ENCODE measurements around the gene SLC25A1. TPM values are rescaled to one million over a fixed set of nuclear protein-coding genes. Genes with fewer than 3 reads are reported as not detected.

Gene SLC25A1
- total RNA-seq, 1 experiment from 2014 or later, result 120 TPM

DNA sequence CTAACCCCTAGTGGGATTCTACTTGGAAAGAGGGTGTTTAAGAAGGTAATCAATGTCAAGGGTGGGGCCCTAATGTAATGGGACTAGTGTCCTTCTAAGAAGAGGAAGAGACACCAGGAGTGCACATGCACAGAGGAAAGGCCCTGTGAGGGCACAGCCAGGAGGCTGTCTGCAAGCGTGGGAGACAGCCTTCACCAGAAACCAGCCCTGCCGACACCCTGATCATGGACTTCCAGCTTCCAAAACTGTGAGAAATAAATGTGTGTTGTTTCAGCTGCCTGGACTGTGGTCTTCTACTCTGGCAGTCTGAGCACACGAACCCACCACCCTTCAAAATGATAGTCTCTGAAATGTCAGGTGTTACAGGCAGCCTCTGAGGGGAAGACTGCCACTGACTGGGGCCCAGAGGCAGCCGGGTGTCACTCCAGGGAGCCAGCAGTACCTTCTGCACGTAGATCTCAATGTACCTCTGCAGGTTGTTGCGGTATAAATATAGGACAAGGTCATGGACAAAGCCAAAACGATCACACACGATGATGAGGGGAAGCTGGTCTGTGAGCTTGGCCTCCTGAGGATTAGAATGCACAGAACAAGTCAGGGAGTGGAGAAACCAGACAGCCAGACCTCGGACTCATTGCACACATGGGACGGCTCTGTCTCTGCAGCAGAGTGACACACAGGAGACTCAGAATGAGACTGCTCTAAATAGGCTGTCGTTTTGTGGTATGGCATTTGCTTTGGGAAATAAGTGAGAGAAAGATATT is 43.9 kb upstream of the SLC25A1 start:
- no peaks in the 10 kb centered on the region for H3K9me3 Mint-ChIP-seq (ENCODE audit: low read depth, unreplicated experiment)
- H3K27ac Mint-ChIP-seq (ENCODE audit: unreplicated experiment), result no peak overlapping the region
- no TSS peak for BruUV-seq (replicated peaks)
- H3K27me3 Mint-ChIP-seq (ENCODE audit: unreplicated experiment), result no peaks in the 10 kb centered on the region
- DNase-seq, result no peak
- intact Hi-C loops (cut with micrococcal nuclease; ENCODE audit: unreplicated experiment), result no loop called here
- CTCF ChIA-PET, result no interaction called here
- no peaks in the 10 kb centered on the region for H3K4me1 Mint-ChIP-seq (ENCODE audit: low read depth, unreplicated experiment)
- TF ChIP-seq, protein P1, sequence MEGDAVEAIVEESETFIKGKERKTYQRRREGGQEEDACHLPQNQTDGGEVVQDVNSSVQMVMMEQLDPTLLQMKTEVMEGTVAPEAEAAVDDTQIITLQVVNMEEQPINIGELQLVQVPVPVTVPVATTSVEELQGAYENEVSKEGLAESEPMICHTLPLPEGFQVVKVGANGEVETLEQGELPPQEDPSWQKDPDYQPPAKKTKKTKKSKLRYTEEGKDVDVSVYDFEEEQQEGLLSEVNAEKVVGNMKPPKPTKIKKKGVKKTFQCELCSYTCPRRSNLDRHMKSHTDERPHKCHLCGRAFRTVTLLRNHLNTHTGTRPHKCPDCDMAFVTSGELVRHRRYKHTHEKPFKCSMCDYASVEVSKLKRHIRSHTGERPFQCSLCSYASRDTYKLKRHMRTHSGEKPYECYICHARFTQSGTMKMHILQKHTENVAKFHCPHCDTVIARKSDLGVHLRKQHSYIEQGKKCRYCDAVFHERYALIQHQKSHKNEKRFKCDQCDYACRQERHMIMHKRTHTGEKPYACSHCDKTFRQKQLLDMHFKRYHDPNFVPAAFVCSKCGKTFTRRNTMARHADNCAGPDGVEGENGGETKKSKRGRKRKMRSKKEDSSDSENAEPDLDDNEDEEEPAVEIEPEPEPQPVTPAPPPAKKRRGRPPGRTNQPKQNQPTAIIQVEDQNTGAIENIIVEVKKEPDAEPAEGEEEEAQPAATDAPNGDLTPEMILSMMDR (IDR thresholded peaks at IDR 0.05; ENCODE audit: unreplicated experiment), result no peak
- no peaks in the 10 kb centered on the region for H3K36me3 Mint-ChIP-seq (ENCODE audit: insufficient read depth, unreplicated experiment)
- H3K4me3 Mint-ChIP-seq (ENCODE audit: low read depth, unreplicated experiment), result no peak overlapping the region

DNA sequence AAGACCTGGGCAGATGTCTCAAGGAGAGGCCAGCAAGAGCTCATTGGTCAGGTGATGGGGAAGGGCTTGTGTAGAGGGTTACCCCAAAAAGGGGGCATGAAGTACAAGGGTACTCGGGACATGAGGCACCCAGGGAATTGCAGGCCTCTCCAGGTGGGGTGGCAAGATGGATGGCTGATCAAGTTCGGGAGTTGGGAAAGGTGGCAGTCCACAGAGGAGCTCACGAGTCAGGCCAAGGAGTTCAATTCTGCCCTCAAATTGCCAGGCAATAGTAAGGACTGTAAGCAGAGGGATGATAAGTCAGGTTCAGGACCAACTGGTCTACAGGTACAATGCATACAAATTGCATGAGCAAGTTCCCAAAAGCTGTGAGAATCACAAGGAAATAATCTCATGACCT is 42.3 kb upstream of the SLC25A1 start:
- H3K4me3 Mint-ChIP-seq (ENCODE audit: low read depth, unreplicated experiment), result no peak overlapping the region
- CTCF ChIA-PET, result interaction anchor here (0.6 to 1.1 kb wide), 3 partner anchors 10 to 151 kb away, joined by 3 to 4 read pairs (median 4); no protein-coding TSS in a partner anchor
- DNase-seq, result no peak
- H3K9me3 Mint-ChIP-seq (ENCODE audit: low read depth, unreplicated experiment), result no peaks in the 10 kb centered on the region
- H3K27ac Mint-ChIP-seq (ENCODE audit: unreplicated experiment), result no peak overlapping the region
- H3K4me1 Mint-ChIP-seq (ENCODE audit: low read depth, unreplicated experiment), result no peaks in the 10 kb centered on the region
- H3K36me3 Mint-ChIP-seq (ENCODE audit: insufficient read depth, unreplicated experiment), result no peaks in the 10 kb centered on the region
- TF ChIP-seq, protein P1 (IDR thresholded peaks at IDR 0.05; ENCODE audit: unreplicated experiment), result no peak
- H3K27me3 Mint-ChIP-seq (ENCODE audit: unreplicated experiment), result no peaks in the 10 kb centered on the region
- BruUV-seq (replicated peaks), result no TSS peak
- intact Hi-C loops (cut with micrococcal nuclease; ENCODE audit: unreplicated experiment), result no loop called here

DNA sequence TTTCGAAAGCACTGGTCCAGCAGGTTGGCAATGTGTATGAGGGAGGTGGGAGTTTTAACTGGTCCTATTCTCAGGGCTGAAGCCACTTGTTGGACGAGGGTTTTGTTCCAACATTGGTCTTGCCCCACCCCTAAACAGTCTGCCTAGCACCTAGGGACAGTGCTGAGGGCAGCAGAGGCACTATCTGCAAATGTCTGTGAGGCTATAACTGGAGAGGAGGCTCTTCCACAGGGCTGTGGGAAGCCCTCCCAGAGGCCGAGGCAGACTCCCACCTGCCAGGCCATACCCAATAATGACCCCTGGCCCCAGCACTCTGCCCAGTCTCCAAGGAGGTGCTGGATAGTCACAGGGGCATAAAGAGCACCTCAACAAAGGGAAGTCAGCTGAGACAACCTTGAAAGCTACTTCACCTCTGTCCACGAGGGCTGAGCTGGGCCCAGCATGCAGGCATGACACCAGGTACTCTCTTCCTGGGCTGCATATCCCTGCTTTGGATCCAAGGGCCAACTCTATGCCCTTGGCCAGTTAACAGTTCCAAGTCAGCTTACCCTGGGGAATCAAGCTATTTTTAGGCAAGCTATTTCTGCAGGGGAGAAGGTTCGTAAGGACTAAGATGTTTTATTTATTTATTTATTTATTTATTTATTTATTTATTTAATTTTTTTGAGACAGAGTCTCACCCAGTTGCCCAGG is 40.2 kb upstream of the SLC25A1 start:
- intact Hi-C loops (cut with micrococcal nuclease; ENCODE audit: unreplicated experiment), result no loop called here
- no peaks in the 10 kb centered on the region for H3K36me3 Mint-ChIP-seq (ENCODE audit: insufficient read depth, unreplicated experiment)
- TF ChIP-seq, protein P1 (IDR thresholded peaks at IDR 0.05; ENCODE audit: unreplicated experiment), result no peak
- no peaks in the 10 kb centered on the region for H3K27me3 Mint-ChIP-seq (ENCODE audit: unreplicated experiment)
- H3K27ac Mint-ChIP-seq (ENCODE audit: unreplicated experiment), result no peak overlapping the region
- BruUV-seq (replicated peaks), result no TSS peak
- H3K9me3 Mint-ChIP-seq (ENCODE audit: low read depth, unreplicated experiment), result no peaks in the 10 kb centered on the region
- no peak overlapping the region for H3K4me3 Mint-ChIP-seq (ENCODE audit: low read depth, unreplicated experiment)
- no peak for DNase-seq
- CTCF ChIA-PET, result interaction anchor here (0.8 to 0.9 kb wide), 2 partner anchors 119 to 582 kb away, joined by 3 to 10 read pairs; no protein-coding TSS in a partner anchor
- H3K4me1 Mint-ChIP-seq (ENCODE audit: low read depth, unreplicated experiment), result no peaks in the 10 kb centered on the region

DNA sequence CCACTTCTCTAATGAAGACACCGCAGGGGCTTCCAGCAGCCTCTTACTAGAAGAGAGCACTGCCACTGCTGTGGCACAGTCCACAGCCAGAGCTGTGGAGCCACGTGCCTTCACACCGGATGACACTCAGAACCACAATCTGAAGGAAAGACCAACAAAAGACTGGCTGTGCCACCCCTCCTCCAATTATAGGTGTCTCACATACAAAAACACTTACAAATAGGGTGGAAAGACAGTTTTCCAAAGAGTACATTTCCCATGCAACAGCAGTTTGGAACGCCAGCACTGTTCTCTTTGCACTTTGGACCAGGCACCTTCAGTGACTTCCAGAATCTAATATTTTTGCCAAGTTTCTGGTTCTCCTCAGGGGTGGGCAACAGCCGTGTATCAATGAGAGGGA is 38.0 kb upstream of the SLC25A1 start:
- no peaks in the 10 kb centered on the region for H3K4me1 Mint-ChIP-seq (ENCODE audit: low read depth, unreplicated experiment)
- CTCF ChIA-PET, result no interaction called here
- H3K27me3 Mint-ChIP-seq (ENCODE audit: unreplicated experiment), result no peaks in the 10 kb centered on the region
- DNase-seq, result no peak
- intact Hi-C loops (cut with micrococcal nuclease; ENCODE audit: unreplicated experiment), result no loop called here
- TF ChIP-seq, protein P1 (IDR thresholded peaks at IDR 0.05; ENCODE audit: unreplicated experiment), result no peak
- no peak overlapping the region for H3K27ac Mint-ChIP-seq (ENCODE audit: unreplicated experiment)
- no peak overlapping the region for H3K4me3 Mint-ChIP-seq (ENCODE audit: low read depth, unreplicated experiment)
- BruUV-seq (replicated peaks), result no TSS peak
- no peaks in the 10 kb centered on the region for H3K36me3 Mint-ChIP-seq (ENCODE audit: insufficient read depth, unreplicated experiment)
- no peaks in the 10 kb centered on the region for H3K9me3 Mint-ChIP-seq (ENCODE audit: low read depth, unreplicated experiment)
